Fibroblast of villous mesenchyme (primary cell): ENCODE results near the gene CELSR2. TPM values are rescaled to one million over a fixed set of nuclear protein-coding genes. Genes with fewer than 3 reads are reported as not detected.

Source experiments
- DNase-seq: peaks from one replicate; pipeline ENCODE4 v3.0.0-alpha.2; 2010; ENCODE audit warnings: low read depth
- H3K4me3 ChIP-seq: 2 replicates; pipeline ENCODE4 v1.5.1; 2011; ENCODE audit warnings: low read depth, mild to moderate bottlenecking, low read length
- total RNA-seq: library from RNA; depleted of rRNA; stranded (reverse); fragments of >200 nt; gene quantifications from 2 replicates; pipeline ENCODE4 v1.2.3, GENCODE V29; 2012
- TF ChIP-seq, protein P1 (sequence below): IDR thresholded peaks from 2 replicates; pipeline ENCODE4 v1.5.1; 2012; ENCODE audit warnings: low read depth, mild to moderate bottlenecking, low read length; ENCODE audit not compliant: insufficient read depth

Gene CELSR2
- total RNA-seq, 1 donor = 1.3 TPM

DNA sequence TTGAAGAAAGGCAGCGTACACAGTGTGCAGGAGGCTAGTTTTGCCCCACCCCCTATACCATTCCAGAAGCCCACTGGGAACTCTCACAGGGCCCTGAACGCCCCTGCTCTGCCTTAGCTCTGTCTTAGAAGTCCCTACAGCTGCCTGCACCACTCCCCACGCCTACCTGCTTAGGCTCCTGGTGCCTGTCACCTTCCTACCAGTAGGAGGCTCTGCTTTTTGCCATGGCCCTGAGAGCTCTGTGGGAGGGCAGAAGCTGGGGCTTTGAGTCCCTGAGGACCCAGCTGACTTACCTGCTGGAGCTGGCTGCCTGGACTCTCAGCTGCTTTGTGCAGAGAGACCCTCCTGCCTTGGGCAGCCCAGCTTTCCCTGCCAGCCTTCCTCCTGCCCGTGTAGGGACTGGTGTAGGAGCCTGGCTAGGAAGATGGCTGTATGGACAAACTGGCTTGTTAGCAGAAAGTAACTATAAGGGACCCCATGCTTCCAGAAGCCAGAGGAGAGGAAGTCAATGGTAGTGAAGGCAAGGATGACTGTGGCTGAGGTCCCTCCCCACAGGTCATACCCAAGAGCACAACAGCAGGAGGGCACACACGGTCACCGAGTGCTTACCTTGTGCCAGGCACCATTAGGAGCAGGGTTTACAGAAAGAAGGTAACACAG is 9.8 kb upstream of the CELSR2 start:
- no peak overlapping the region for H3K4me3 ChIP-seq
- DNase-seq = peak; percentile 34
- TF ChIP-seq, protein P1, sequence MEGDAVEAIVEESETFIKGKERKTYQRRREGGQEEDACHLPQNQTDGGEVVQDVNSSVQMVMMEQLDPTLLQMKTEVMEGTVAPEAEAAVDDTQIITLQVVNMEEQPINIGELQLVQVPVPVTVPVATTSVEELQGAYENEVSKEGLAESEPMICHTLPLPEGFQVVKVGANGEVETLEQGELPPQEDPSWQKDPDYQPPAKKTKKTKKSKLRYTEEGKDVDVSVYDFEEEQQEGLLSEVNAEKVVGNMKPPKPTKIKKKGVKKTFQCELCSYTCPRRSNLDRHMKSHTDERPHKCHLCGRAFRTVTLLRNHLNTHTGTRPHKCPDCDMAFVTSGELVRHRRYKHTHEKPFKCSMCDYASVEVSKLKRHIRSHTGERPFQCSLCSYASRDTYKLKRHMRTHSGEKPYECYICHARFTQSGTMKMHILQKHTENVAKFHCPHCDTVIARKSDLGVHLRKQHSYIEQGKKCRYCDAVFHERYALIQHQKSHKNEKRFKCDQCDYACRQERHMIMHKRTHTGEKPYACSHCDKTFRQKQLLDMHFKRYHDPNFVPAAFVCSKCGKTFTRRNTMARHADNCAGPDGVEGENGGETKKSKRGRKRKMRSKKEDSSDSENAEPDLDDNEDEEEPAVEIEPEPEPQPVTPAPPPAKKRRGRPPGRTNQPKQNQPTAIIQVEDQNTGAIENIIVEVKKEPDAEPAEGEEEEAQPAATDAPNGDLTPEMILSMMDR = peak; percentile 69

DNA sequence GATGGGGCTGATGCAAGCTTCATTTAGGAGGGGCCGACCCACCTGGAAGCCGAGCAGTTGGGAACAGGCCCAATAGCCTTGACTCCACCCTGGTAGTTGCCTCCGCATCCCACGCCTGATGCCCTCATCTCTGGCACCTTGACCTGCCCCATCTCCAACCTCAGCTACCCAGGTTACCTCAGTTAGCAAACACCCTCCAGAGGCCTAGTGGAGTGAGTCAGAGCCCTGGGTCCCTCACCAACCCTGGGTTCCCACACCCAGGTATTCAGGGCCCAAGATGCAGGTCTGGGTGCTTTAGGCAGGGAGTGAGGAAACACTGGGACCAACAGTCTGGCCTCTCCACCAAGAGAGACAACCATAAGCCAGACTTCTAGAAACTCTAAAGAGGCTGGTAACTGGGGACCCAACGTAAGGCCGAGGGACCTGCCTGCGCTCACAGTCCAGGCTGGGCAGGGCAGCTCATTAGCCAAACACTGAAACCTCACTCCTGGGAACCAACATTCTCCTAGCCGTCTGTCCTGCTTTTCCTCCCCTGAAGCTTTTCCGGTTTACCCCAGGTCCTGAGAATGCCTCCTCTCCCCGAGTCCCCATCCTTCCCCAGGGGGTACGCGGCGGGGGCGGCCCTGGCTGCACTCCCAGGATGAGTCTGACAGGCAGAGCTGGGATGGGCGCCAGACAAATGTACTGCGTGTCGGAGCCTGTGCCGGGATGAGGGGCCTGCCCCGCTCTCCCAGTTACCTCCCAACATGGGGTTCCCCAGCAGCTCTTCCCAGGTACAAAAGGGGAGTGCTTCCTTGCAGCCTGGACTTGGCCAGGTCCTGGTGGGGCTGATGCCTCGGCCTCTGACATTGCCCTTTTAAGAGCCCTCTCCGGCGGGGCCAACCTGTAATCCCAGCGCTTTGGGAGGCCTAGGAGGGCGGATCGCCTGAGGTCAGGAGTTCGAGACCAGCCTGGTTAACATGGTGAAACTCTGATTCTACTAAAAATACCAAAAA is 8.9 kb upstream of the CELSR2 start:
- no peak overlapping the region for H3K4me3 ChIP-seq
- peak; percentile 41 for DNase-seq
- TF ChIP-seq, protein P1 = no peak

DNA sequence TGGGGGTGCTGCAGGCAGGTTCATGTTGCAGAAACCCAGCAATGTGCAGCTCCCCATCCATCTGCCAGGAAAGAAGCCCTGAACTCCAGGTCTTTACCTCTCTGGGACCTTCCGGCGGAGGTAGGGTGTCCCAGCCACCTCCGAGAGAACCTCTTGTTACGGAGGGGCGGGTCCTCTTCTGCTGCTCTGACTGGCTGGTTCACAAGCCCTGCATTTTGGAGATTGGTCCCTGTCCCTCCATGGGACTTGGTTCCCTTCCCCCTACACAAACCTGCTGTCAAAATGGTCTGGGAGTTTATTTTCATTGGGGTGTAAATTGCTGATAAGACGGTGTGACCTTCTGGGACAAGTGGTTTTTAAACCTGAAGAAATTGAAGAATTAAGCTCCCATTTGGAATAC is 8.0 kb upstream of the CELSR2 start:
- TF ChIP-seq, protein P1 = no peak
- H3K4me3 ChIP-seq = no peak overlapping the region
- no peak for DNase-seq

DNA sequence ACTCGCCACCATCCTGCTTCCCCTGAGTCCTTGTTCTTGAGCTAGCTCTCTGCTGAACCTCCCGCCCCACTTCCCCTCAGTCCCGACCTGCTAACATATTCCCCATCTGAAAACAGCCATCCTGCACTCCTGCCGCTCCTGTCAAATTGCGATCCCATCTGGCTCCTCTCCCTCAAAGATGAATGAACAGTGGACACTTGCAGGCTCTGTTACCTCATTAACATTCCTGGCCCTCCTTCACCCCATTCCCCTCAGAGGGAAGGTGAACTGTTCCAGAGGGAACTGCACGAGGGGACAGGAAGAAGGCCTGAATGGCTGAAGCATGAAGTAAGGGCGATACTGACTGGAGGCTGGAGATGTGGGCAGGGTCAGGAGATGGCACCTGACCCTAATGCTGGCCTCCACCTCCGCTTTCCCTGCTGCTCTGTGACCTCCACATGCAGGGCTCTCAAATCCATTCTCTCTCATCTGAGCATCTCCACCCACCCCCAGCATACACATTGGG is 7.4 kb upstream of the CELSR2 start:
- TF ChIP-seq, protein P1 = no peak
- no peak overlapping the region for H3K4me3 ChIP-seq
- DNase-seq = no peak

DNA sequence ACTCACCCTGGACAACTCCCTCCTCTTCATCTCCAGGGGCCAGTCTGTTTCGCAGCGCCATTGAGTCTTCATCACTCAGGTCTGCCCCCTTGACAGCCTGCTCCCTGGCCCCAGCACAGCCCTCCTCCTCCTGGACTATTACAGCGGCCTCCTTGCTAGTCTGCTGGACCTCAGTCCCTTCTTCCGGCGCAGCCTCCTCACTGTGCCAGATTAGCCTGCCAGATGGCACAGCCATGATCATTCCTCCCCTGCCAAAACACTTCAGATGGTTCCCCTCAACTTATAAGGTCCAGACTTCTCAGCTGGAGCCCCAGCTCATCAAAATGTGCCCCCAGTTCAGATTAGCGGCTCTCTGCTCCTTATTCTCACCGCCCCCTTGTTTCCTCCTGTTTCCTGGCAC is 7.0 kb upstream of the CELSR2 start:
- no peak overlapping the region for H3K4me3 ChIP-seq
- TF ChIP-seq, protein P1 = no peak
- no peak for DNase-seq

DNA sequence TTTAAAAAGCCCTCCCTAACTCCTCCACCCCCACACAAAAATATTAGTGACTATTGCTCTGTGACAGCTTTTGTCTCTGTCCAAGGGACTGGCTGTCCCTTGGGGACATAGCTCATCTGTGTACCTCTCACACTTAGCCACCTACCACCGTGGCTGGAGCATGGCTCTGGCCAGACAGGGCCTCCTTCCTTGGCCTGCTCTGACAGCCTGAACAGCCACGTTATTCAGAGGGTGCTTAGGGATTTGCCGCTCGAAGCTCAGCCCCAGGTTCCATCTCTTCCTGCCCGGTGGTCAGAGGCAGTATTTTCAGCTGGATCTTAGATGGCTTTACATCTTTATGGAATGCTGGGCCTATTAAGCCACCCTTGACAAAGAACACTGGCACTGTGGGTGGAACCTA is 6.1 kb upstream of the CELSR2 start:
- TF ChIP-seq, protein P1 = no peak
- DNase-seq = no peak
- H3K4me3 ChIP-seq = no peak overlapping the region
